ENCODE data around the gene KRTAP21-2. TPM values are rescaled to one million over a fixed set of nuclear protein-coding genes. Genes with fewer than 3 reads are reported as not detected.
A peak's percentile ranks its signal among the peaks of the same experiment; 100 is the strongest.

KRTAP21-2 gene
- total RNA-seq, 1 experiment from 2014 or later, result not detected

DNA sequence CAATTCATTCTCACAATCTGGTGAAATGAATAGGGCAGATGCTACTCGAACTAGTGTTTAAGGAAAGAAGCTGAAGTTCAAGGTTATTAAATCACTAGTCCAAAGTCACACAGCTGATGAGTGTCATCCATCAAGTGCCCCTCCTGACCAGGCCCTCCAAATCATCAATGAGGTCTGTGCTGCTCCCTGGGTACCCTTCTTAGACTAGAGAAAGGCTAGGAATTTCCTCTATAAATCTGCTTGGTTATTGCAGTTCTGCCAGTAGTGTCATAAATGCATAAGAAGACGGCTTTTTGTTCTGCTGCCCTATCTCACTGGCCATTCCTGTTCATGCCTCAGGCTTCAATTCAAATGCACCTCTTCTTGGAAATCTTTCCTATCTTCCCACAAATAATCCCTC is 13.7 kb upstream of the KRTAP21-2 start:
- no CpG with 5 or more reads among the region's 2 CpGs for WGBS (ENCODE audit: extremely low coverage, insufficient read length, low lambda C conversion rate)
- Mint-ChIP-seq H3K27ac (peak overlapping the region in 1 of 3 experiments; percentile 30; a peak in 1 of 7 replicates), H3K9me3 (peaks cover 2 to 21% of the 10 kb centered on the region in 2 experiments; a peak in 2 of 5 replicates), H3K36me3 (ENCODE audit: insufficient read depth in 1 of 3, low read depth in 3 of 3) (peaks cover 0 to 29% (median 0%) of the 10 kb centered on the region in 3 experiments; a peak in 2 of 7 replicates), H3K4me1 (no peaks in the 10 kb centered on the region), H3K27me3 (ENCODE audit: low read depth) (no peaks in the 10 kb centered on the region; the same call in 1 of the 2 replicates), H3K4me3 (no peak overlapping the region)
- no peak overlapping the region for H2BK120ac ChIP-seq (ENCODE audit: low read depth, low read length, poor library complexity, severe bottlenecking)
- H3K4ac ChIP-seq (ENCODE audit: low read depth, low read length), result no peak overlapping the region
- H3K23me2 ChIP-seq (ENCODE audit: insufficient read length, low read depth, low read length, poor library complexity, severe bottlenecking), result no peaks in the 10 kb centered on the region
- H3K9ac ChIP-seq (ENCODE audit: extremely low read depth, insufficient read length, low read length), result no peak overlapping the region
- no peaks in the 10 kb centered on the region for H3K9me3 ChIP-seq (ENCODE audit: control insufficient read depth, low read depth, low read length)
- no peaks in the 10 kb centered on the region for H3K27me3 ChIP-seq (ENCODE audit: insufficient read depth, low read length)
- no peak overlapping the region for H3K56ac ChIP-seq (ENCODE audit: insufficient read length, low read depth, low read length)
- no peak overlapping the region for H3K14ac ChIP-seq (ENCODE audit: insufficient read depth, low read length)
- no peak overlapping the region for H2AK5ac ChIP-seq (ENCODE audit: insufficient read length, low read length)
- H2BK12ac ChIP-seq (ENCODE audit: insufficient read length, low read depth, low read length), result no peak overlapping the region
- H2BK20ac ChIP-seq (ENCODE audit: low read depth, low read length, poor library complexity, severe bottlenecking), result no peak overlapping the region
- H2BK5ac ChIP-seq (ENCODE audit: insufficient read length, low read length), result no peak overlapping the region
- no peak overlapping the region for H2BK15ac ChIP-seq (ENCODE audit: low read depth, low read length)
- no peak overlapping the region for H3T11ph ChIP-seq (ENCODE audit: low read length)
- H3K79me2 ChIP-seq (ENCODE audit: insufficient read depth, low read length), result no peaks in the 10 kb centered on the region
- no peak overlapping the region for H4K5ac ChIP-seq (ENCODE audit: insufficient read length, low read depth, low read length)
- no peak overlapping the region for H4K8ac ChIP-seq (replicated peaks; ENCODE audit: insufficient read length, low read depth, low read length)
- H3K27ac ChIP-seq (ENCODE audit: insufficient read length, low read depth, low read length), result no peak overlapping the region
- no peaks in the 10 kb centered on the region for H3K4me1 ChIP-seq (ENCODE audit: insufficient read depth, low read length)
- no peak overlapping the region for H3K18ac ChIP-seq (ENCODE audit: insufficient read length, low read depth, low read length)
- no peak overlapping the region for H2AFZ ChIP-seq (ENCODE audit: low read length)
- TF ChIP-seq, protein P1, sequence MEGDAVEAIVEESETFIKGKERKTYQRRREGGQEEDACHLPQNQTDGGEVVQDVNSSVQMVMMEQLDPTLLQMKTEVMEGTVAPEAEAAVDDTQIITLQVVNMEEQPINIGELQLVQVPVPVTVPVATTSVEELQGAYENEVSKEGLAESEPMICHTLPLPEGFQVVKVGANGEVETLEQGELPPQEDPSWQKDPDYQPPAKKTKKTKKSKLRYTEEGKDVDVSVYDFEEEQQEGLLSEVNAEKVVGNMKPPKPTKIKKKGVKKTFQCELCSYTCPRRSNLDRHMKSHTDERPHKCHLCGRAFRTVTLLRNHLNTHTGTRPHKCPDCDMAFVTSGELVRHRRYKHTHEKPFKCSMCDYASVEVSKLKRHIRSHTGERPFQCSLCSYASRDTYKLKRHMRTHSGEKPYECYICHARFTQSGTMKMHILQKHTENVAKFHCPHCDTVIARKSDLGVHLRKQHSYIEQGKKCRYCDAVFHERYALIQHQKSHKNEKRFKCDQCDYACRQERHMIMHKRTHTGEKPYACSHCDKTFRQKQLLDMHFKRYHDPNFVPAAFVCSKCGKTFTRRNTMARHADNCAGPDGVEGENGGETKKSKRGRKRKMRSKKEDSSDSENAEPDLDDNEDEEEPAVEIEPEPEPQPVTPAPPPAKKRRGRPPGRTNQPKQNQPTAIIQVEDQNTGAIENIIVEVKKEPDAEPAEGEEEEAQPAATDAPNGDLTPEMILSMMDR (conservative IDR thresholded peaks at IDR 0.05), result no peak
- H4K91ac ChIP-seq (ENCODE audit: insufficient read length, low read depth, low read length), result no peak overlapping the region
- no peaks in the 10 kb centered on the region for H3K79me1 ChIP-seq (ENCODE audit: insufficient read depth, low read depth, low read length, poor library complexity, severe bottlenecking)
- H3K4me2 ChIP-seq (ENCODE audit: insufficient read depth, insufficient read length, low read length), result no peak overlapping the region
- no peak overlapping the region for H3K23ac ChIP-seq (ENCODE audit: insufficient read length, low read depth, low read length)
- DNase-seq, result no peak
- H4K20me1 ChIP-seq (ENCODE audit: control insufficient read depth, insufficient read depth, insufficient read length), result no peaks in the 10 kb centered on the region
